H9 (cell line): ENCODE results near the gene SSBP2. TPM values are rescaled to one million over a fixed set of nuclear protein-coding genes. Genes with fewer than 3 reads are reported as not detected.

Experiments used
- DNase-seq: peaks from one replicate; pipeline ENCODE4 v3.0.0-alpha.2; 2017
- H2AFZ ChIP-seq: one replicate; pipeline ENCODE4 v1.6.1; 2013; ENCODE audit warnings: mild to moderate bottlenecking, low read length, control low read depth, moderate library complexity
- H2AK5ac ChIP-seq: 2 replicates; pipeline ENCODE4 v1.6.1; 2013; ENCODE audit warnings: low read length, control low read depth, mixed read lengths; ENCODE audit not compliant: insufficient read length
- H2BK120ac ChIP-seq: one replicate; pipeline ENCODE4 v1.6.1; 2013; ENCODE audit warnings: low read depth, mild to moderate bottlenecking, low read length, control low read depth, inconsistent platforms; ENCODE audit not compliant: poor library complexity, severe bottlenecking
- H2BK12ac ChIP-seq: 2 replicates; pipeline ENCODE4 v1.6.1; 2013; ENCODE audit warnings: low read length, control low read depth, mixed read lengths, low read depth; ENCODE audit not compliant: insufficient read length
- H2BK15ac ChIP-seq: 2 replicates; pipeline ENCODE4 v1.6.1; 2013; ENCODE audit warnings: low read depth, low read length, control low read depth
- H2BK20ac ChIP-seq: one replicate; pipeline ENCODE4 v1.6.1; 2013; ENCODE audit warnings: low read depth, mild to moderate bottlenecking, low read length, control low read depth, inconsistent platforms; ENCODE audit not compliant: poor library complexity, severe bottlenecking
- H2BK5ac ChIP-seq: 2 replicates; pipeline ENCODE4 v1.6.1; 2013; ENCODE audit warnings: low read length, control low read depth, mixed read lengths; ENCODE audit not compliant: insufficient read length
- H3K14ac ChIP-seq: 2 replicates; pipeline ENCODE4 v1.6.1; 2013; ENCODE audit warnings: low read length, control low read depth; ENCODE audit not compliant: insufficient read depth
- H3K18ac ChIP-seq: 2 replicates; pipeline ENCODE4 v1.6.1; 2013; ENCODE audit warnings: low read depth, mild to moderate bottlenecking, mixed read lengths, low read length, control low read depth; ENCODE audit not compliant: insufficient read length
- H3K23ac ChIP-seq: 2 replicates; pipeline ENCODE4 v1.6.1; 2013; ENCODE audit warnings: low read length, control low read depth, mixed read lengths, low read depth; ENCODE audit not compliant: insufficient read length
- H3K23me2 ChIP-seq: 2 replicates; pipeline ENCODE4 v1.6.1; 2013; ENCODE audit warnings: low read depth, mild to moderate bottlenecking, mixed read lengths, low read length, control low read depth; ENCODE audit not compliant: insufficient read length, poor library complexity, severe bottlenecking
- H3K27ac ChIP-seq: 2 replicates; pipeline ENCODE4 v1.5.1; 2013; ENCODE audit warnings: low read length, control low read depth, mixed read lengths, low read depth; ENCODE audit not compliant: insufficient read length
- H3K27me3 ChIP-seq: 2 replicates; pipeline ENCODE4 v1.6.1; 2013; ENCODE audit warnings: low read length, control low read depth, inconsistent platforms; ENCODE audit not compliant: insufficient read depth
- H3K4ac ChIP-seq: 2 replicates; pipeline ENCODE4 v1.6.1; 2013; ENCODE audit warnings: low read depth, mild to moderate bottlenecking, control low read depth, inconsistent platforms, low read length, moderate library complexity
- H3K4me1 ChIP-seq: 2 replicates; pipeline ENCODE4 v1.6.1; 2013; ENCODE audit warnings: low read length, control low read depth, inconsistent platforms; ENCODE audit not compliant: insufficient read depth
- H3K4me2 ChIP-seq: 2 replicates; pipeline ENCODE4 v1.6.1; 2013; ENCODE audit warnings: low read length, control low read depth, mixed read lengths; ENCODE audit not compliant: insufficient read length, insufficient read depth
- H3K56ac ChIP-seq: 2 replicates; pipeline ENCODE4 v1.6.1; 2013; ENCODE audit warnings: low read depth, mild to moderate bottlenecking, mixed read lengths, low read length, control low read depth; ENCODE audit not compliant: insufficient read length
- H3K79me1 ChIP-seq: 2 replicates; pipeline ENCODE4 v1.6.1; 2013; ENCODE audit warnings: low read depth, mild to moderate bottlenecking, moderate library complexity, low read length, control low read depth, inconsistent platforms; ENCODE audit not compliant: insufficient read depth, poor library complexity, severe bottlenecking
- H3K79me2 ChIP-seq: 2 replicates; pipeline ENCODE4 v1.6.1; 2013; ENCODE audit warnings: low read length, control low read depth, inconsistent platforms; ENCODE audit not compliant: insufficient read depth
- H3K9ac ChIP-seq: 2 replicates; pipeline ENCODE4 v1.6.1; 2013; ENCODE audit warnings: low read length, control low read depth, mixed read lengths; ENCODE audit not compliant: insufficient read length; ENCODE audit errors: extremely low read depth
- H3K9me3 ChIP-seq: one replicate; pipeline ENCODE4 v1.6.1; 2013; ENCODE audit warnings: low read depth, low read length, inconsistent platforms; ENCODE audit not compliant: control insufficient read depth
- H3T11ph ChIP-seq: one replicate; pipeline ENCODE4 v1.6.1; 2013; ENCODE audit warnings: mild to moderate bottlenecking, low read length, control low read depth, inconsistent platforms
- H4K20me1 ChIP-seq: one replicate; pipeline ENCODE4 v1.6.1; 2013; ENCODE audit not compliant: control insufficient read depth, insufficient read length, insufficient read depth
- H4K5ac ChIP-seq: 2 replicates; pipeline ENCODE4 v1.6.1; 2013; ENCODE audit warnings: low read depth, mild to moderate bottlenecking, mixed read lengths, low read length, control low read depth; ENCODE audit not compliant: insufficient read length
- H4K8ac ChIP-seq: replicated peaks from 2 replicates; pipeline ENCODE4 v1.6.1; 2013; ENCODE audit warnings: low read length, control low read depth, mixed read lengths, low read depth; ENCODE audit not compliant: insufficient read length
- H4K91ac ChIP-seq: 2 replicates; pipeline ENCODE4 v1.6.1; 2013; ENCODE audit warnings: low read depth, mild to moderate bottlenecking, moderate library complexity, mixed read lengths, low read length, control low read depth; ENCODE audit not compliant: insufficient read length
- H3K27ac Mint-ChIP-seq, 3 experiments: 2 replicates in 2 of 3; 3 replicates in 1 of 3; pipeline ENCODE4 v1.8.0; 2020 to 2021; ENCODE audit warnings: mixed read lengths in 3 of 3, mild to moderate bottlenecking in 1 of 3, moderate library complexity in 1 of 3
- H3K27me3 Mint-ChIP-seq: 2 replicates; pipeline ENCODE4 v1.8.0; 2021; ENCODE audit warnings: low read depth, mild to moderate bottlenecking, moderate library complexity, mixed read lengths
- H3K36me3 Mint-ChIP-seq, 3 experiments: 2 replicates in 2 of 3; 3 replicates in 1 of 3; pipeline ENCODE4 v1.8.0; 2020 to 2021; ENCODE audit warnings: low read depth in 3 of 3, mixed read lengths in 3 of 3; ENCODE audit not compliant: insufficient read depth in 1 of 3
- H3K4me1 Mint-ChIP-seq, 2 experiments: 2 replicates each; pipeline ENCODE4 v1.8.0; 2020; ENCODE audit warnings: mixed read lengths in 2 of 2
- H3K4me3 Mint-ChIP-seq, 2 experiments: 2 replicates in 1 of 2; 3 replicates in 1 of 2; pipeline ENCODE4 v1.8.0; 2020 to 2021; ENCODE audit warnings: mild to moderate bottlenecking in 2 of 2, mixed read lengths in 2 of 2, moderate library complexity in 1 of 2
- H3K9me3 Mint-ChIP-seq, 2 experiments: 2 replicates in 1 of 2; 3 replicates in 1 of 2; pipeline ENCODE4 v1.8.0; 2020; ENCODE audit warnings: mild to moderate bottlenecking in 2 of 2, mixed read lengths in 2 of 2, moderate library complexity in 1 of 2
- CTCF ChIP-seq: fragments of 200-600 bp; sonication (generic); conservative IDR thresholded peaks from 3 replicates; pipeline ENCODE4 v1.8.0; 2021; ENCODE audit warnings: antibody characterized with exemption, mild to moderate bottlenecking
- WGBS: extraction: QIAGEN DNeasy Blood & Tissue Kit; methylation state at CpG from one replicate; pipeline ENCODE4 v1.1.7; 2013; ENCODE audit warnings: missing lambda C conversion rate, low lambda C conversion rate, mixed read lengths; ENCODE audit not compliant: insufficient read length; ENCODE audit errors: extremely low coverage; 5-methylcytosine and 5-hydroxymethylcytosine counted together
- total RNA-seq: library from RNA; stranded (reverse); gene quantifications from 2 replicates; pipeline ENCODE4 v1.2.1, GENCODE V29; 2021

The SSBP2 gene
- total RNA-seq, 1 experiment from 2014 or later = 35.6 TPM

- H3K56ac ChIP-seq = no peak overlapping the region
- Mint-ChIP-seq H3K36me3 (peaks cover 0 to 8% (median 0%) of the 10 kb centered on the region in 3 experiments; a peak in 2 of 7 replicates), H3K9me3 (peaks cover 0 to 3% of the 10 kb centered on the region in 2 experiments; a peak in 1 of 5 replicates), H3K27ac (0 out of 7 replicates have a peak overlapping the region, but pooled peaks of 1 of the 3 experiments have one; percentile 20), H3K27me3 (no peaks in the 10 kb centered on the region), H3K4me1 (no peaks in the 10 kb centered on the region), H3K4me3 (no peak overlapping the region)
- no peaks in the 10 kb centered on the region for H3K23me2 ChIP-seq
- H3K4me1 ChIP-seq = no peaks in the 10 kb centered on the region
- DNase-seq = no peak
- no peak for TF ChIP-seq CTCF
- no peak overlapping the region for H2BK12ac ChIP-seq
- no peak overlapping the region for H2BK120ac ChIP-seq
- H4K8ac ChIP-seq = no peak overlapping the region
- no peak overlapping the region for H3T11ph ChIP-seq
- no peak overlapping the region for H3K9ac ChIP-seq
- no peak overlapping the region for H2BK5ac ChIP-seq
- no peak overlapping the region for H3K4ac ChIP-seq
- no peak overlapping the region for H2BK20ac ChIP-seq
- H3K23ac ChIP-seq = no peak overlapping the region
- H4K5ac ChIP-seq = no peak overlapping the region
- no peak overlapping the region for H2AK5ac ChIP-seq
- H3K79me2 ChIP-seq = peaks cover 3% of the 10 kb centered on the region; the same call in 1 of the 2 replicates
- no CpG with 5 or more reads among the region's 2 CpGs for WGBS
- no peak overlapping the region for H3K18ac ChIP-seq
- no peak overlapping the region for H3K27ac ChIP-seq
- H3K79me1 ChIP-seq = no peaks in the 10 kb centered on the region
- no peak overlapping the region for H4K91ac ChIP-seq
- no peaks in the 10 kb centered on the region for H3K9me3 ChIP-seq
- H2AFZ ChIP-seq = no peak overlapping the region
- H4K20me1 ChIP-seq = no peaks in the 10 kb centered on the region
- no peak overlapping the region for H3K14ac ChIP-seq
- H3K4me2 ChIP-seq = no peak overlapping the region
- H3K27me3 ChIP-seq = no peaks in the 10 kb centered on the region
- no peak overlapping the region for H2BK15ac ChIP-seq
These were observed 11.6 kb downstream of the SSBP2 start for GRCh38 chr5:81739291-81739690.
